K562 (cell line): ENCODE measurements around the gene HEXIM1. TPM values are rescaled to one million over a fixed set of nuclear protein-coding genes. Genes with fewer than 3 reads are reported as not detected.
A peak's percentile ranks its signal among the peaks of the same experiment; 100 is the strongest.

ENCODE experiments used
- EGR1 ChIP-seq: fragments of 450-650 bp; conservative IDR thresholded peaks from 2 replicates; pipeline ENCODE4 v1.6.1; 2017; ENCODE audit warnings: mild to moderate bottlenecking
- EP400 ChIP-seq: fragments of 450-650 bp; IDR thresholded peaks from 2 replicates; pipeline ENCODE4 v1.6.1; 2017; ENCODE audit warnings: antibody characterized with exemption, mild to moderate bottlenecking, moderate library complexity
- FUS ChIP-seq: fragments of 200-400 bp; formaldehyde crosslinking; optimal IDR thresholded peaks from 2 replicates; pipeline ENCODE3; 2017; ENCODE audit warnings: low read depth, low read length
- GABPB2 ChIP-seq: fragments of 250-450 bp; sonication (Bioruptor Pico); conservative IDR thresholded peaks from 2 replicates; pipeline ENCODE4 v1.5.1; 2021; ENCODE audit warnings: mild to moderate bottlenecking
- KDM1A ChIP-seq, 2 experiments: fragments of 450-650 bp; IDR thresholded peaks; 2 replicates each; pipeline ENCODE4 v1.6.1; 2016; ENCODE audit warnings: mild to moderate bottlenecking in 2 of 2
- KHSRP ChIP-seq: fragments of 450-650 bp; IDR thresholded peaks from 2 replicates; pipeline ENCODE4 v1.6.1; 2017
- NKRF ChIP-seq: fragments of 450-650 bp; IDR thresholded peaks from 2 replicates; pipeline ENCODE4 v1.6.1; 2016; ENCODE audit warnings: borderline replicate concordance
- PHB ChIP-seq: fragments of 250-450 bp; sonication (Bioruptor Pico); IDR thresholded peaks from 2 replicates; pipeline ENCODE4 v1.5.0; 2021
- ZBTB7A ChIP-seq: IDR thresholded peaks from 2 replicates; pipeline ENCODE4 v1.6.1; 2011; ENCODE audit warnings: low read depth, mild to moderate bottlenecking, low read length, moderate library complexity, borderline replicate concordance; ENCODE audit not compliant: control insufficient read depth
- ZNF76 ChIP-seq: fragments of 250-450 bp; sonication (Bioruptor Pico); IDR thresholded peaks from 2 replicates; pipeline ENCODE4 v1.4.0; 2020; ENCODE audit warnings: mild to moderate bottlenecking, moderate library complexity, borderline replicate concordance
- ZSCAN32 ChIP-seq: fragments of 450-650 bp; formaldehyde crosslinking; IDR thresholded peaks from 2 replicates; pipeline ENCODE4 v1.4.0; 2020; ENCODE audit warnings: mild to moderate bottlenecking, moderate library complexity
- polyA plus RNA-seq, 8 experiments: library from polyadenylated mRNA; depleted of rRNA in 4 of 8; stranded (reverse) in 5 of 8; unstranded in 3 of 8; fragments of >200 nt; fragmentation: Nextera tagmentation in 2 of 8; fragmentation: Illumina TruSeq in 1 of 8; extraction: Ambion mirVana in 2 of 8; extraction: Trizol in 1 of 8; gene quantifications; 2 replicates each; pipeline versions ENCODE4 v1.2.1 to v1.2.3, GENCODE V29; 2011 to 2014; ENCODE audit warnings: inconsistent platforms in 1 of 8, missing spikeins in 1 of 8
- total RNA-seq, 7 experiments: library from RNA; depleted of rRNA in 6 of 7; stranded (reverse); fragments of >200 nt in 6 of 7; fragmentation: Illumina TruSeq in 2 of 7; extraction: Trizol in 2 of 7; gene quantifications; 2 replicates each; pipeline versions ENCODE4 v1.2.1 to v1.2.3, GENCODE V29; 2011 to 2021; ENCODE audit warnings: low replicate concordance in 1 of 7
- TF ChIP-seq, protein P1 (sequence below): fragments of 450-650 bp; IDR thresholded peaks from 2 replicates; pipeline ENCODE4 v1.6.1; 2016; ENCODE audit warnings: mild to moderate bottlenecking, moderate library complexity

The HEXIM1 gene
- total and polyA plus RNA-seq, 9 of the 15 experiments (the other 6 are each of a cell fraction or from before 2014, with no cell fraction given): 1.4 to 28.3 (median 9.1) TPM

DNA sequence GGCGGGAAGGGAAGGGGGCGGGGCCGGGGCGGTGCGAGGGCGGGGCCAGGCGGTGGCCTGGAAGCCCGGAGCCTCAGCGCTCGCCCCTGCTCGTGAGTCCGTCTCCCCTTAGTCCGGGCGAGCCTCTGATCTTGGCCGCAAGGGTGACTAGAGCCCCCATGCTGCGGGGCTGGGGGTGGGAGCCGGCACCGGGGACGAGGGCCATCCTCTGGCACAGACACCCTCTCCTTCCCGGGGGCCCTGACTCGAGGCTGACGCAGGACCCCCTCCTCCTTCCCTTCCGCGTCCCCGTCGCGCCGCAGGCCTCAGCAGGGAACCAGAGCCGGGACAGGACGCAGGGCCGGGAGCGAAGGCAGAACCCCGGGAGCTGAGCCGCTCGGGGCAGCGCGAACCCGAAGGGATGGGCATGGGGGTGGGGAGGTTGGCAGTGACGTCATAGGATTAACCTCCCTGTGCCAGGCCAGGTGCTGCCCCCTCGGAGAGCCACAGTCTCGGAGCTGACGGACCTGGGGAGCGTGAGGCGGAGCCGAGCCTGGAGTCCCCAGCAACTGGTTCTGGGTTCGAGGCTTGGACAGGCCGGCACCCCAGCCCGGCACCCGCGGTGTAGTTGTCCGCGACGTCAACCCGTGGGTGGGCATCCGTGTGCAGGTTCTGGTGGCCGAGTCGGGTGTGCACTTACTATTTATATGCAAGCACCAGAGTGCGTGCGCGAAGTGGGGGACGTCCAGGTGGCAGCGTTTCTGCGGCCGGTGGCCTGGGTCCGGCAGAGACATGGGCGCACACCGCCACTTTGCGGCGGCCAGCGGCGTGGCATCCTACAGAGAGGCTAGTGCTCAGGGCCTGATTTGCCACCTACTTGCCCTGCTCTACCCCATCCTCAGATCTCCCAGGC, 15.5 kb upstream of the HEXIM1 start (continued):
- TF ChIP-seq, protein P1, sequence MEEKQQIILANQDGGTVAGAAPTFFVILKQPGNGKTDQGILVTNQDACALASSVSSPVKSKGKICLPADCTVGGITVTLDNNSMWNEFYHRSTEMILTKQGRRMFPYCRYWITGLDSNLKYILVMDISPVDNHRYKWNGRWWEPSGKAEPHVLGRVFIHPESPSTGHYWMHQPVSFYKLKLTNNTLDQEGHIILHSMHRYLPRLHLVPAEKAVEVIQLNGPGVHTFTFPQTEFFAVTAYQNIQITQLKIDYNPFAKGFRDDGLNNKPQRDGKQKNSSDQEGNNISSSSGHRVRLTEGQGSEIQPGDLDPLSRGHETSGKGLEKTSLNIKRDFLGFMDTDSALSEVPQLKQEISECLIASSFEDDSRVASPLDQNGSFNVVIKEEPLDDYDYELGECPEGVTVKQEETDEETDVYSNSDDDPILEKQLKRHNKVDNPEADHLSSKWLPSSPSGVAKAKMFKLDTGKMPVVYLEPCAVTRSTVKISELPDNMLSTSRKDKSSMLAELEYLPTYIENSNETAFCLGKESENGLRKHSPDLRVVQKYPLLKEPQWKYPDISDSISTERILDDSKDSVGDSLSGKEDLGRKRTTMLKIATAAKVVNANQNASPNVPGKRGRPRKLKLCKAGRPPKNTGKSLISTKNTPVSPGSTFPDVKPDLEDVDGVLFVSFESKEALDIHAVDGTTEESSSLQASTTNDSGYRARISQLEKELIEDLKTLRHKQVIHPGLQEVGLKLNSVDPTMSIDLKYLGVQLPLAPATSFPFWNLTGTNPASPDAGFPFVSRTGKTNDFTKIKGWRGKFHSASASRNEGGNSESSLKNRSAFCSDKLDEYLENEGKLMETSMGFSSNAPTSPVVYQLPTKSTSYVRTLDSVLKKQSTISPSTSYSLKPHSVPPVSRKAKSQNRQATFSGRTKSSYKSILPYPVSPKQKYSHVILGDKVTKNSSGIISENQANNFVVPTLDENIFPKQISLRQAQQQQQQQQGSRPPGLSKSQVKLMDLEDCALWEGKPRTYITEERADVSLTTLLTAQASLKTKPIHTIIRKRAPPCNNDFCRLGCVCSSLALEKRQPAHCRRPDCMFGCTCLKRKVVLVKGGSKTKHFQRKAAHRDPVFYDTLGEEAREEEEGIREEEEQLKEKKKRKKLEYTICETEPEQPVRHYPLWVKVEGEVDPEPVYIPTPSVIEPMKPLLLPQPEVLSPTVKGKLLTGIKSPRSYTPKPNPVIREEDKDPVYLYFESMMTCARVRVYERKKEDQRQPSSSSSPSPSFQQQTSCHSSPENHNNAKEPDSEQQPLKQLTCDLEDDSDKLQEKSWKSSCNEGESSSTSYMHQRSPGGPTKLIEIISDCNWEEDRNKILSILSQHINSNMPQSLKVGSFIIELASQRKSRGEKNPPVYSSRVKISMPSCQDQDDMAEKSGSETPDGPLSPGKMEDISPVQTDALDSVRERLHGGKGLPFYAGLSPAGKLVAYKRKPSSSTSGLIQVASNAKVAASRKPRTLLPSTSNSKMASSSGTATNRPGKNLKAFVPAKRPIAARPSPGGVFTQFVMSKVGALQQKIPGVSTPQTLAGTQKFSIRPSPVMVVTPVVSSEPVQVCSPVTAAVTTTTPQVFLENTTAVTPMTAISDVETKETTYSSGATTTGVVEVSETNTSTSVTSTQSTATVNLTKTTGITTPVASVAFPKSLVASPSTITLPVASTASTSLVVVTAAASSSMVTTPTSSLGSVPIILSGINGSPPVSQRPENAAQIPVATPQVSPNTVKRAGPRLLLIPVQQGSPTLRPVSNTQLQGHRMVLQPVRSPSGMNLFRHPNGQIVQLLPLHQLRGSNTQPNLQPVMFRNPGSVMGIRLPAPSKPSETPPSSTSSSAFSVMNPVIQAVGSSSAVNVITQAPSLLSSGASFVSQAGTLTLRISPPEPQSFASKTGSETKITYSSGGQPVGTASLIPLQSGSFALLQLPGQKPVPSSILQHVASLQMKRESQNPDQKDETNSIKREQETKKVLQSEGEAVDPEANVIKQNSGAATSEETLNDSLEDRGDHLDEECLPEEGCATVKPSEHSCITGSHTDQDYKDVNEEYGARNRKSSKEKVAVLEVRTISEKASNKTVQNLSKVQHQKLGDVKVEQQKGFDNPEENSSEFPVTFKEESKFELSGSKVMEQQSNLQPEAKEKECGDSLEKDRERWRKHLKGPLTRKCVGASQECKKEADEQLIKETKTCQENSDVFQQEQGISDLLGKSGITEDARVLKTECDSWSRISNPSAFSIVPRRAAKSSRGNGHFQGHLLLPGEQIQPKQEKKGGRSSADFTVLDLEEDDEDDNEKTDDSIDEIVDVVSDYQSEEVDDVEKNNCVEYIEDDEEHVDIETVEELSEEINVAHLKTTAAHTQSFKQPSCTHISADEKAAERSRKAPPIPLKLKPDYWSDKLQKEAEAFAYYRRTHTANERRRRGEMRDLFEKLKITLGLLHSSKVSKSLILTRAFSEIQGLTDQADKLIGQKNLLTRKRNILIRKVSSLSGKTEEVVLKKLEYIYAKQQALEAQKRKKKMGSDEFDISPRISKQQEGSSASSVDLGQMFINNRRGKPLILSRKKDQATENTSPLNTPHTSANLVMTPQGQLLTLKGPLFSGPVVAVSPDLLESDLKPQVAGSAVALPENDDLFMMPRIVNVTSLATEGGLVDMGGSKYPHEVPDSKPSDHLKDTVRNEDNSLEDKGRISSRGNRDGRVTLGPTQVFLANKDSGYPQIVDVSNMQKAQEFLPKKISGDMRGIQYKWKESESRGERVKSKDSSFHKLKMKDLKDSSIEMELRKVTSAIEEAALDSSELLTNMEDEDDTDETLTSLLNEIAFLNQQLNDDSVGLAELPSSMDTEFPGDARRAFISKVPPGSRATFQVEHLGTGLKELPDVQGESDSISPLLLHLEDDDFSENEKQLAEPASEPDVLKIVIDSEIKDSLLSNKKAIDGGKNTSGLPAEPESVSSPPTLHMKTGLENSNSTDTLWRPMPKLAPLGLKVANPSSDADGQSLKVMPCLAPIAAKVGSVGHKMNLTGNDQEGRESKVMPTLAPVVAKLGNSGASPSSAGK: no peak
- TF ChIP-seq ZBTB7A (0 out of 2 replicates have a peak, but pooled peaks have one; percentile 40), ZNF76 (CRISPR knock-in tag) (no peak), PHB (CRISPR knock-in tag) (no peak), KDM1A (IDR thresholded peaks at IDR 0.05) (no peak), NKRF (0 out of 2 replicates have a peak, but pooled peaks have one; percentile 25), GABPB2 (no peak), KHSRP (0 out of 2 replicates have a peak, but pooled peaks have one; percentile 25), FUS (no peak), EGR1 (0 out of 2 replicates have a peak, but pooled peaks have one; percentile 3), ZSCAN32 (no peak), EP400 (peak; percentile 28; the same call in 1 of the 2 replicates)
